Measurements from ENCODE around the gene ROMO1. TPM values are rescaled to one million over a fixed set of nuclear protein-coding genes. Genes with fewer than 3 reads are reported as not detected.
A peak's percentile ranks its signal among the peaks of the same experiment; 100 is the strongest.

ROMO1 gene
- total and polyA plus RNA-seq, 10 of the 15 experiments (the other 5 are each of a cell fraction or from before 2014, with no cell fraction given), result 23.2 to 631 (median 352) TPM

DNA sequence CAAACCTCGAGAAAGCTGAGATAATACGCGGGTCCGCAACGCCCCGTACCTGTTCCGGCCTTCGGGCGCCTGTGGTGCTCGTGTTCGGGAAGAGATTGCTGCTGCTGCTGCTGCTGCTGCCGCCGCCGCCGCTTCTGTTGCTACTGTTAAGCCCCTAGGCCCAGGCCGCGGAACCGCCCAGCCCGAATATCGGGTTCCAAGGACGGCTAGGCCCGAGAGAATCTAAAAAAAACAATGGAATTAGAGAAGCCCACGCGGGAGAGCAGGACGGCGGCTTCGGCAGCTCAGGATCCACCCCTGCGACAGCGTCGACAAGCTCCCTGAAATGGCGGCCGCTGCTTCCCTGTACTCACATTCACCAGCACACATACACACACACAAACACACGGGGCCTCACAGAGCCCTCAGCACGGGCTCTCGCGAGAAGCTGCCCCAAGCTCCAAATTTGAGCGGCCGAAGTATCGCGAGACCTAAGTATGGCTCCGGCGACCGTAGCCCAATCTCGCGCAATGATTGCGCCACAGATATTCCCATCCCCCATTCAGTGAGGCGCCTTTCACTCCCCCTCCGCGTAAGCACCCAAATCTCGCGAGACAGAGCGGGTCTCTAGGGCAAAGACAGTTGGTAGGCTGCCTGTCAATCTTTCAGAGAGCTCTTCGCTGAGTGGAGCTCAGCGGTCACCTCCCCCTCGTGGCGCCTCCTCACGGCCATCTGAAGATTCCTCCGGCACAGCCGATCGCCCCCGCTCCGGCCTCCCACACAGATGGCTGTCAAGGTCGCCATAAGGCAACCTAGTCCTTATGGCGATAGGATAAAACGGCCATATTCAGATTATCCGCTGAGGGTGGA, 42.9 kb downstream of the ROMO1 start, which contains the start of gene RBM39 (continued):
- TF ChIP-seq, protein P1, sequence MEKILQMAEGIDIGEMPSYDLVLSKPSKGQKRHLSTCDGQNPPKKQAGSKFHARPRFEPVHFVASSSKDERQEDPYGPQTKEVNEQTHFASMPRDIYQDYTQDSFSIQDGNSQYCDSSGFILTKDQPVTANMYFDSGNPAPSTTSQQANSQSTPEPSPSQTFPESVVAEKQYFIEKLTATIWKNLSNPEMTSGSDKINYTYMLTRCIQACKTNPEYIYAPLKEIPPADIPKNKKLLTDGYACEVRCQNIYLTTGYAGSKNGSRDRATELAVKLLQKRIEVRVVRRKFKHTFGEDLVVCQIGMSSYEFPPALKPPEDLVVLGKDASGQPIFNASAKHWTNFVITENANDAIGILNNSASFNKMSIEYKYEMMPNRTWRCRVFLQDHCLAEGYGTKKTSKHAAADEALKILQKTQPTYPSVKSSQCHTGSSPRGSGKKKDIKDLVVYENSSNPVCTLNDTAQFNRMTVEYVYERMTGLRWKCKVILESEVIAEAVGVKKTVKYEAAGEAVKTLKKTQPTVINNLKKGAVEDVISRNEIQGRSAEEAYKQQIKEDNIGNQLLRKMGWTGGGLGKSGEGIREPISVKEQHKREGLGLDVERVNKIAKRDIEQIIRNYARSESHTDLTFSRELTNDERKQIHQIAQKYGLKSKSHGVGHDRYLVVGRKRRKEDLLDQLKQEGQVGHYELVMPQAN (conservative IDR thresholded peaks at IDR 0.05), result peak; percentile 62; the same call in 1 of the 2 replicates
- TF ChIP-seq POLR2AphosphoS5 (IDR thresholded peaks at IDR 0.05; ENCODE audit: low read length) (peak; percentile 98), POLR2A (IDR thresholded peaks at IDR 0.05; ENCODE audit: low read depth, low read length) (peak; percentile 92), TARDBP (IDR thresholded peaks at IDR 0.05; ENCODE audit: borderline replicate concordance) (0 out of 2 replicates have a peak, but pooled peaks have one; percentile 11), ESRRA (IDR thresholded peaks at IDR 0.05; ENCODE audit: low read length) (peak; percentile 95), DPF2 (IDR thresholded peaks at IDR 0.05) (peak; percentile 99), KAT2A (conservative IDR thresholded peaks at IDR 0.05; ENCODE audit: control insufficient read depth, low read depth, low read length) (0 out of 2 replicates have a peak, but pooled peaks have one; percentile 30), GABPA (IDR thresholded peaks at IDR 0.05; ENCODE audit: low read depth) (no peak), ZNF274 (IDR thresholded peaks at IDR 0.05; ENCODE audit: insufficient read depth, insufficient read length) (no peak), ZNF622 (IDR thresholded peaks at IDR 0.05) (no peak), IRF4 (IDR thresholded peaks at IDR 0.05; ENCODE audit: low read depth, low read length) (peak; percentile 65; the same call in 1 of the 2 replicates), YBX1 (IDR thresholded peaks at IDR 0.05) (no peak), BACH1 (IDR thresholded peaks at IDR 0.05; ENCODE audit: borderline replicate concordance) (peak; percentile 57; the same call in 1 of the 2 replicates), GATAD2B (conservative IDR thresholded peaks at IDR 0.05; ENCODE audit: low read depth) (peak; percentile 53; the same call in 1 of the 2 replicates), SUPT20H (IDR thresholded peaks at IDR 0.05; ENCODE audit: borderline replicate concordance, control insufficient read depth, low read depth, low read length) (no peak), NR2F1 (conservative IDR thresholded peaks at IDR 0.05) (peak; percentile 13; the same call in 1 of the 2 replicates), JUNB (IDR thresholded peaks at IDR 0.05) (no peak; the same call in 1 of the 2 replicates)
- TF ChIP-seq, protein P2, sequence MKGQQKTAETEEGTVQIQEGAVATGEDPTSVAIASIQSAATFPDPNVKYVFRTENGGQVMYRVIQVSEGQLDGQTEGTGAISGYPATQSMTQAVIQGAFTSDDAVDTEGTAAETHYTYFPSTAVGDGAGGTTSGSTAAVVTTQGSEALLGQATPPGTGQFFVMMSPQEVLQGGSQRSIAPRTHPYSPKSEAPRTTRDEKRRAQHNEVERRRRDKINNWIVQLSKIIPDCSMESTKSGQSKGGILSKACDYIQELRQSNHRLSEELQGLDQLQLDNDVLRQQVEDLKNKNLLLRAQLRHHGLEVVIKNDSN (IDR thresholded peaks at IDR 0.05; ENCODE audit: borderline replicate concordance, extremely low read length, insufficient read depth, low read depth, low read length), result no peak
- TF ChIP-seq, protein P3, sequence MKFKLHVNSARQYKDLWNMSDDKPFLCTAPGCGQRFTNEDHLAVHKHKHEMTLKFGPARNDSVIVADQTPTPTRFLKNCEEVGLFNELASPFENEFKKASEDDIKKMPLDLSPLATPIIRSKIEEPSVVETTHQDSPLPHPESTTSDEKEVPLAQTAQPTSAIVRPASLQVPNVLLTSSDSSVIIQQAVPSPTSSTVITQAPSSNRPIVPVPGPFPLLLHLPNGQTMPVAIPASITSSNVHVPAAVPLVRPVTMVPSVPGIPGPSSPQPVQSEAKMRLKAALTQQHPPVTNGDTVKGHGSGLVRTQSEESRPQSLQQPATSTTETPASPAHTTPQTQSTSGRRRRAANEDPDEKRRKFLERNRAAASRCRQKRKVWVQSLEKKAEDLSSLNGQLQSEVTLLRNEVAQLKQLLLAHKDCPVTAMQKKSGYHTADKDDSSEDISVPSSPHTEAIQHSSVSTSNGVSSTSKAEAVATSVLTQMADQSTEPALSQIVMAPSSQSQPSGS (IDR thresholded peaks at IDR 0.05; ENCODE audit: low read length), result peak; percentile 94
- TF ChIP-seq, protein P4, sequence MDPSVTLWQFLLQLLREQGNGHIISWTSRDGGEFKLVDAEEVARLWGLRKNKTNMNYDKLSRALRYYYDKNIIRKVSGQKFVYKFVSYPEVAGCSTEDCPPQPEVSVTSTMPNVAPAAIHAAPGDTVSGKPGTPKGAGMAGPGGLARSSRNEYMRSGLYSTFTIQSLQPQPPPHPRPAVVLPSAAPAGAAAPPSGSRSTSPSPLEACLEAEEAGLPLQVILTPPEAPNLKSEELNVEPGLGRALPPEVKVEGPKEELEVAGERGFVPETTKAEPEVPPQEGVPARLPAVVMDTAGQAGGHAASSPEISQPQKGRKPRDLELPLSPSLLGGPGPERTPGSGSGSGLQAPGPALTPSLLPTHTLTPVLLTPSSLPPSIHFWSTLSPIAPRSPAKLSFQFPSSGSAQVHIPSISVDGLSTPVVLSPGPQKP (IDR thresholded peaks at IDR 0.05; ENCODE audit: low read depth, low read length), result no peak; the same call in 1 of the 2 replicates
- TF ChIP-seq, protein P5, sequence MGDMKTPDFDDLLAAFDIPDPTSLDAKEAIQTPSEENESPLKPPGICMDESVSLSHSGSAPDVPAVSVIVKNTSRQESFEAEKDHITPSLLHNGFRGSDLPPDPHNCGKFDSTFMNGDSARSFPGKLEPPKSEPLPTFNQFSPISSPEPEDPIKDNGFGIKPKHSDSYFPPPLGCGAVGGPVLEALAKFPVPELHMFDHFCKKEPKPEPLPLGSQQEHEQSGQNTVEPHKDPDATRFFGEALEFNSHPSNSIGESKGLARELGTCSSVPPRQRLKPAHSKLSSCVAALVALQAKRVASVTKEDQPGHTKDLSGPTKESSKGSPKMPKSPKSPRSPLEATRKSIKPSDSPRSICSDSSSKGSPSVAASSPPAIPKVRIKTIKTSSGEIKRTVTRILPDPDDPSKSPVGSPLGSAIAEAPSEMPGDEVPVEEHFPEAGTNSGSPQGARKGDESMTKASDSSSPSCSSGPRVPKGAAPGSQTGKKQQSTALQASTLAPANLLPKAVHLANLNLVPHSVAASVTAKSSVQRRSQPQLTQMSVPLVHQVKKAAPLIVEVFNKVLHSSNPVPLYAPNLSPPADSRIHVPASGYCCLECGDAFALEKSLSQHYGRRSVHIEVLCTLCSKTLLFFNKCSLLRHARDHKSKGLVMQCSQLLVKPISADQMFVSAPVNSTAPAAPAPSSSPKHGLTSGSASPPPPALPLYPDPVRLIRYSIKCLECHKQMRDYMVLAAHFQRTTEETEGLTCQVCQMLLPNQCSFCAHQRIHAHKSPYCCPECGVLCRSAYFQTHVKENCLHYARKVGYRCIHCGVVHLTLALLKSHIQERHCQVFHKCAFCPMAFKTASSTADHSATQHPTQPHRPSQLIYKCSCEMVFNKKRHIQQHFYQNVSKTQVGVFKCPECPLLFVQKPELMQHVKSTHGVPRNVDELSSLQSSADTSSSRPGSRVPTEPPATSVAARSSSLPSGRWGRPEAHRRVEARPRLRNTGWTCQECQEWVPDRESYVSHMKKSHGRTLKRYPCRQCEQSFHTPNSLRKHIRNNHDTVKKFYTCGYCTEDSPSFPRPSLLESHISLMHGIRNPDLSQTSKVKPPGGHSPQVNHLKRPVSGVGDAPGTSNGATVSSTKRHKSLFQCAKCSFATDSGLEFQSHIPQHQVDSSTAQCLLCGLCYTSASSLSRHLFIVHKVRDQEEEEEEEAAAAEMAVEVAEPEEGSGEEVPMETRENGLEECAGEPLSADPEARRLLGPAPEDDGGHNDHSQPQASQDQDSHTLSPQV (IDR thresholded peaks at IDR 0.05), result 0 out of 2 replicates have a peak, but pooled peaks have one; percentile 20

Data from GM12878 (cell line).